KBM-7 (cell line): ENCODE data around the gene PADI3.
A peak's percentile ranks its signal among the peaks of the same experiment; 100 is the strongest.

Experiments used
- DNase-seq: peaks from one replicate; pipeline ENCODE4 v3.0.0-alpha.2; 2015
- in situ Hi-C: fragments of 300-500 bp; cut with MboI; formaldehyde crosslinking; loops from 2 replicates; pipeline ENCODE4 v1.14.3; 2020; ENCODE audit warnings: low sequenced_read_pairs, low pct_unique_long_range_greater_than_20kb, mixed read lengths

The PADI3 gene, protein sequence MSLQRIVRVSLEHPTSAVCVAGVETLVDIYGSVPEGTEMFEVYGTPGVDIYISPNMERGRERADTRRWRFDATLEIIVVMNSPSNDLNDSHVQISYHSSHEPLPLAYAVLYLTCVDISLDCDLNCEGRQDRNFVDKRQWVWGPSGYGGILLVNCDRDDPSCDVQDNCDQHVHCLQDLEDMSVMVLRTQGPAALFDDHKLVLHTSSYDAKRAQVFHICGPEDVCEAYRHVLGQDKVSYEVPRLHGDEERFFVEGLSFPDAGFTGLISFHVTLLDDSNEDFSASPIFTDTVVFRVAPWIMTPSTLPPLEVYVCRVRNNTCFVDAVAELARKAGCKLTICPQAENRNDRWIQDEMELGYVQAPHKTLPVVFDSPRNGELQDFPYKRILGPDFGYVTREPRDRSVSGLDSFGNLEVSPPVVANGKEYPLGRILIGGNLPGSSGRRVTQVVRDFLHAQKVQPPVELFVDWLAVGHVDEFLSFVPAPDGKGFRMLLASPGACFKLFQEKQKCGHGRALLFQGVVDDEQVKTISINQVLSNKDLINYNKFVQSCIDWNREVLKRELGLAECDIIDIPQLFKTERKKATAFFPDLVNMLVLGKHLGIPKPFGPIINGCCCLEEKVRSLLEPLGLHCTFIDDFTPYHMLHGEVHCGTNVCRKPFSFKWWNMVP

DNA sequence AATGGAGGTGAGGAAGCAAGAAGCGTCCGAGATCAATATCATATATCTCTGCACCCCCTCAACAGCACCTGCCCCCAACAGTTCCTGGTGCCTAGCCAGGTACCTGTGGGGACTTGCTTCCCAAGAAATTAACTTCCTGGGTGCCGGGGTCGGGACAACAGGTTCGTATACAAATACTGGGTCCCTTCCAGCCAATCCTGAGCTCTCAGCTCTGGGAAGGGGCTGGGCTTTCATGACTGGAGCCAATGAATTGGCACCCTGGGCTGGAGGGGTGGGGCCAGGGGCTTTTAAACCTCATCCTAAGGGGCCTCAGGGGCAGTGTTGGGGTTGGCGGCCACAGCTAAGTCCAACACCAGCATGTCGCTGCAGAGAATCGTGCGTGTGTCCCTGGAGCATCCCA is at the start of gene PADI3:
Gene PADI3, plus strand, starts transcription at position 318 of the 400 bp plus-strand sequence. Its CDS starts 40 bp downstream, at position 358.
- in situ Hi-C loops = no loop called here
- DNase-seq = no peak

DNA sequence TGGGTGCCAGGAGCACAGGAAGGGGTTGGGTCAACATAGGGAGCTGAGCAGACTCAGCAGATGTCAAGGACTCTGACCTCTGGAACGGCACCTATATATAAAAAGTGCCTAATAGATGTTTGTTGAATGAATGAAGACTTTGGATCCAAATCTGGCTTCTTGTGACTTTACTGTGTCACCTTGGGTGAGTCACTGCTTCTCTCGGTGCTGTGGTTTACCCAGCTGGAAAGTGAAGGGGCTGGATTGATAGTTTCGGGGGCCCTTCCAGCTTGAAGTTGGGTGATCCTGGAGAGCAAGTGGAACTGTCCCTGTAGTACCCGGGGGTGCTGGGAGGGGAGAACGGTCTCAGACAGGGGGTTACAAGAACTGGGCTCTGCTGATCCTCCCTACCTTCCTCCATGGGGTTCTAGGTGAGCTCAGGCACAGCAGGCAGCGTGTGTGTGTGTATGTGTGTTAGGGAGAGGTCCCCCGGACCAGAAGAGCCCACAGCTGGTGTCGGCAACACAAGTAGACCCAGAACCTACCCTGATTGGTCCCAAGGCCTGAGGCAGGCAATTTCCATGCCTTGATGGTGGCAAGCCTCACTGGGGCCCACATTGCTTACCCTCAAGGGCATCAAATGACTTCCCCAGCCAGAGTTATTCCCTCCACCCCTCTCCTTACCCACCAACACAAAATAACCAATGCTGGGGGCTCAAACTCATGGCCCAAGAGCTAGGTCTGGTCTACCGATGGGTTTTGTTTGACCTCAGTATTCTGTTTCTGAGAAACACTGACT is 49.4 kb upstream of the PADI3 start:
- DNase-seq = no peak
- in situ Hi-C loops = no loop called here

DNA sequence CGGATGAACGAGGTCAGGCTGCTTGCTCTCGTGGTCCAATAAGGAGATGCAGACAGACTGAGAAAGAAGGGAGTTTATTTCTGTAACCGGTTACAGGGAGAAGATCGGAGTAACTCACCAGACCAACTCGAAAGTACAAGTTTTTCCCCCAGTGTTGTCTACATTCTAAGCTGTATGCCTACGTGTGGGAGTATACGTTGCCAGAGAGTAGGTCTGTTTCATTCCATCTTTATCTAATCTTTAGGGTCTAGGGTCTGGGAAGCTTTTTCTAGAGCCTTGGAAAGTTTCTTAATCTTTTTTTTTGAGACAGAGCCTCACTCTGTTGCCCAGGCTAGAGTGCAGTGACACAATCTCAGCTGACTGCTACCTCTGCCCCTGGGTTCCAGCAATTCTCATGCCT is 48.7 kb upstream of the PADI3 start:
- DNase-seq = no peak
- in situ Hi-C loops = no loop called here

DNA sequence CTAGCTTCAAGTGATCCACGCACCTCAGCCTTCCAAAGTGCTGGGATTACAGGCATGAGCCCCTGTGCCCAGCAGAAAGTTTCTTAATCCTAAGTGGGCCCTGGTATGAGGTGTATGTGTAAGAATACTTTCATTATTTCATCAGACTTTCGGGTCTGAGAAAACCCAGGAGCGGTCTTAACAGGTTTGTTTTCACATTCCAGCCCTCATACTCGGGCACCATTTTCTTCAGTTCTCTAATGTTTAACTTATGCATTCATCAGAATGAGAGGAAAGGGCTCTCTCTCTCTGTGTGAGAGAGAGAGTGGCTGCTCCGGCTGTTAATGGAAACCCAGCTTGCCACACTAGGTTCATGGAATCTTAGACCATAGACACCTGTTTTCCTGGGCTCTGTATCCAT is 48.1 kb upstream of the PADI3 start:
- in situ Hi-C loops = no loop called here
- no peak for DNase-seq

DNA sequence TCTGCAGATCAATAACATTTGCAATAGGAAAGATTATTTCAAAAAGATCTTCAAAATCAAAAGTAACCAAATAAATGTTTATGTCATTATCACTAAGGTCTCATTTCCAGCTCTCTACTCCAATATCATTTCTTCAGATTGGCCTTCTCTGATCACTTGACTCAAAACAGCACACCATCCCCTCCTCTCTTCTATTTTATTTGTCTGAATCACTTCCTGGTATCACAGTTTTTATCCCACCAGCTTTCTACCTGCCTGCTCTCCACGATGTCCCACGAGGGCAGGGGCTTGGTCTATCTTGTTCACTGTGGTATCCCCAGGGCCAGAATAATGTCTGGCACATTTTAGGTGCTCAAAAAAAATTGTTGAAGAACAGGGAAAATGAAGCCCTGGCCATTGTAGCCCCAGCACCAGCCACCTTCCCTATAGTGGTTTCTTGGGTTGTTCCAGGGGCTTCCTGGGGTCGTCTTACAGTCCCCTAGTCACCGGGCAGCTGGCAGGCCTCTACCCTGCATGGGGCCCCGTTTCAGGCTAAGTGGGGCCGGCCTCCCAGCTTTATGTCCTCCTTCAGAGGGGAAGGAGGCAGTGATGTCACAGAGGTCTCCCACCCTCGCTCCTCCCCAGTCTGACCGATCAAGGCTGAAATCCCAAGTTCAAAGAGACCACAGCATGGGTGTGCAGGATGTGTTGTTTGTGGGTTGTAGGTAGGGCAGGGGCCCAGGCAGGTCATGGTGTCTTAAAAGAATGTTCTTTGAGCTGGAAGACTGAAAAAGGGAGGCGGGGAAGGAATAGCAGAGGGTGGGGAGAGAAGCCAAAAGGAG is 47.5 kb upstream of the PADI3 start:
- no peak for DNase-seq
- in situ Hi-C loops = no loop called here

DNA sequence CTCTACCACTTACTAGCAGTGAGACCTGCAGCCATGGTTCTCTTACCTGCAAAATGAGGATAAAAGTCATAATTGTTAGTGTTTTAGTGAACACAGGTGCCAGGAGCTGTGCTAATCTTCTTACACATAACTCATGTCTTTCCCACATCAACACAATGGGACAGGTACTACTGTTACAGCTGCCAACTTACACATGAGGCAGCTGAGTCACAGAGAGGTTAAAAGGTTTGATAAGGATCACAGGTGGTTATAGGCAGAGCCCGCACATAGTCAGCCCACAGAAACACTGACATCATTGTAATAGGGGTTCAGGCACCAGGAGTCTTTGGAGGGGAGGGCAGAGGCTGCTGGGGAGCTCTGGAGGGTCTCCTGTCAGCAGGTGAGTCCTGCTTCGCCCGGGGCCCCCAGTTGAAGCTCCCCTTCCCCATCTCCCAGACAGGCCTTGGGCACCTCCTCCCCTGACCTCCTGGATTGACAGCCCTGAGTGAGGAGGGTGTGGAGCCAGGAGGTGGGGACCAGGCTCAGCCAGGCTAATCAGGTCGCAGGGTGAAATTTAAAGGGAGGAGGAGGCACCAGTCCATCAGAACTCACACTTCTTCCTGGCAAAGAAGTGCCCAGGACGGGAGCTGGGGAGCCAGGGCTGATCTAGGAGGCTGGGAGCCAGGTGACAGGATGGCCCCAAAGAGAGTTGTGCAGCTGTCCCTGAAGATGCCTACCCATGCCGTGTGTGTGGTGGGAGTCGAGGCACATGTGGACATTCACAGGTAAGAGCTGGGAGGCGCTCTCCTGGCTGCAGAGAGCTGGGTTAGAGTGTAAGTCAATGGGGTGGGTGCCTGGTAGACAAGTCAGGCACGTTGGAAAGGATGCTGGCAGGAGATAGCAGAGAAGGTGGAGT is 44.1 kb upstream of the PADI3 start, which contains the start of gene PADI1:
Gene PADI1, plus strand, starts transcription at position 583 of the 895 bp plus-strand sequence. Its CDS starts 90 bp downstream, at position 673.
- DNase-seq = no peak
- in situ Hi-C loops = no loop called here

DNA sequence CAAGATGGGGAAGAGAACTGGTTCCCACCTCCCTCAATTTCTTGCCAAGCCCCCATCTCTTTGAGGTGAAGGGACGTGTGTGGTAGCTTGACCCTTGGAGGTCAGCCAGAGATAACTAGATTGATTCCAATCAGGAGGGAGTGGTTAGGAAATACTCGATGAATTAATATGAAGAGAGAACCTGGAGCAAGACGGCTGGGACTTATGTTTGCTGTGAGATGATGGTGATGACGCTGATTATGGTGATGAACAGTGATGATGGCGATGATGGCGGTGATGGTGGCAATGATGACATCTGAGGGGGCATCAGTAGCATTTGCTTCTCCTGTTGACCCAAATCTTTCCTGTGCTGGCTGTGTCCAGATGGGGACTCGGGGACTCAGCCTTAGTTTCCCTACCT is 43.2 kb upstream of the PADI3 start:
- in situ Hi-C loops = no loop called here
- DNase-seq = no peak

DNA sequence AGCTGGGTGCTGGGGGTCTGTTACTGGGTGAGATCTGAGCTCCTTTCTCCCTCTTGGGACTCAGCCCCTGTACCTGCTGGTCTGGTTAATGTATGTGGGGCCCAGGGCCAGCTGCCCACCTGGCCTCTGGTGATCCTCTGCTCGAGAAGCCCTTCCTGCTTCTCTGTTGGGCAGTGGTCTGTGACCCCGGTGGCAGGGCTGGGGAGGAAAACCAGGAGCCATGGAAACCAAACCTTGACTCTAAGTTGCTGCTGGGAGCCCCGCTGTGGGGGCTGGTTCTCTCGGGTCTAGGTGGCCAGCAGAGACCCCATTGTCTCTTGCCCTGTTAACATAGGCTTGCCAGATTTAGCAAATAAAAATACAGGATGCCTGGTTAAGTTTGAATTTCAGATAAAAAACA is 42.7 kb upstream of the PADI3 start:
- in situ Hi-C loops = no loop called here
- DNase-seq = no peak

DNA sequence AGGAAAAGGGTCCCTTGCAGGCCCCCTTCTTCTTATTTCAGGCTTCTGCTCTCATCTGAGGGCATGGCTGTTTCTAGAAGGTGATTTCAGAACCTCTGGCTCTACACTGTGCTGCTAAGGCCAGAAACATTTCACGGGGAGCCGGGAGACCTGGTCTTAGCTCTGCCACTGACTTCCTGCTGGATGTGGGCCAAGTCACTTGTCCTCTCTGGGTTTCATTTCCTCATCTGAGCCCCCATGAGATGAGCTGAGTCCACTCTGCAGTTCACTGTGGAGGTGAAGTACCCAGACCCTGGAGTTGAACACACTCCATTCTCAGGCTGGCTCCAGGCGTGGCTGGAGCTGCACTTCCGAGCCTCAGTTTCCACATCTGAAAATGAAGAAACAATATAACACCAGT is 41.9 kb upstream of the PADI3 start:
- peak; percentile 58 for DNase-seq
- in situ Hi-C loops = no loop called here

DNA sequence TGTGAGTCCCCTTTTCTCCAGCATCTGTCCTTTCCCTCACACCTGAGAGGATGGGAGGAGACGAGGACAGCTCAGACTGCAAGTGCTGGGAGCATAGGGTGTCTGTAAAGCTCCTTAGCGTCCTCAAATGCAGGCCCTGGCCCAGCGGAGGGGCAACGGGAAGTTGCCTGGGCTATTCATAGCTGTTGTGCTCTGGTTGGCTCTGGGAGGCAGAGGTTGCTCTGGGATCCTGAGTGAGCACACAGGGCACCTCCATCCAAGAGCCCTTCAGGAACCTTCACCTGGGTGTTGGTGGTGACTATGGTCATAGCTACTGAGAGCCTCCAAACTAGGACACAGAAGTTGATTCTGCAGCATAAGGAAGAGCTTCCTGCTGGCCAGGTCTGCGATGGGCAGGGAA is 41.4 kb upstream of the PADI3 start:
- in situ Hi-C loops = no loop called here
- peak; percentile 35 for DNase-seq

DNA sequence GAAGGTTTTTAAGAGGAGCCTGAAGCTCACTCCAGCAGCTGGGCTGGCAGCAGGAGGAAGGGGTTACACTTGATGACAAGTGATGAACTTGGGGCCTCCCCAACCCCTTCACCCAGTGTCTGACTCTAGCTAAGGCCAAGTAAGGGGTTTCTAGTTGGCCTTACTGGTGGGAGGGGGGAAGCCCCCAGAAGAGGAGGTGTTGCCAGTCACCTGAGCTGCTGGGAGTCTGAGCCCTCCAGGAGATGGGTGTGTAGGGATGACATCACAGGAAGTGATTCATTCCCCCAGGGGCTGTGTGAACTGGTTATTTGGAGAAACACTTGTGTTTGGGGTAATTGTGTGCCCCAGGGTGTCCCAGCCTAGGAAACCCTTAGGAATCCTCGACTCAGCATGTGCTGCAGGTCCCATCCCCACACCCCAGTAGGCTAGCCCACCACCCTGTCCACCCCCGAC is 40.9 kb upstream of the PADI3 start:
- peak; percentile 45 for DNase-seq
- in situ Hi-C loops = no loop called here

DNA sequence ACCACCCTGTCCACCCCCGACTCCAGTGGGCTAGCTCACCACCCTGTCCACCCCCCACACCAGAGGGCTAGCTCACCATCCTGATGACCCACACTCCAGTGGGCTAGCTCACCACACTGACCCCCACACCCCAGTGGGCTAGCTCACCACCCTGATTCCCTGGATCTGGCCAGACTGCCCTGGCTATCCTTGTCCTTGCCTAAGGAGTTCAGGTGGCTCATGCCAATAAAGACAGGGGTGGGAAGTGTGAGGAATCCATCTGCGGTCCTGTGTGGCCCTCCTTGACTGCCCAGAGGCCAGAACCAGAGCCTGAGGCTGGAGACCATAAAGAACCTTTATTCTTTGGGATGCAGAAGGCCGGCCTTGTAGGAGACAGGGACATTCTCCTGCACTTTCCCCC is 40.4 kb upstream of the PADI3 start:
- in situ Hi-C loops = no loop called here
- no peak for DNase-seq

DNA sequence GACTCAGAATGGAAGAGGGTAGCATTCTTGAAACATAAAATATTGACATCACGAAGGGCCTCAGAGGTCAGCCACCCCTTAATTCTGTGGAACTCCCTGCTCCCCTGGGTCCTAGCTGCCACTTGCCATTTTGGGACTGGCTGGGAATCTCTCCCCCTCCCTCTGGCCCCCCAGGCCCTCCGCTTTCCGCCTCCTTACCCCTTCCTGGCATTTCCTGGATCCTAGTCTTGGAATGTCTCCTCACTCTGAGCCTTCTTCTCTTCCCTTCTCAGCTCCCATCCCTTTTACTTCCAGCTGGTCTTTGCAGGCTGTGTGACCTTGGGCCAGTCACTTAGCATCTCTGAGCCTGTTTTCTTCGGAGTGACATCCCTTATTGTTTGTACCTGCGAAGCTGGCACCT is 39.5 kb upstream of the PADI3 start:
- in situ Hi-C loops = no loop called here
- no peak for DNase-seq

DNA sequence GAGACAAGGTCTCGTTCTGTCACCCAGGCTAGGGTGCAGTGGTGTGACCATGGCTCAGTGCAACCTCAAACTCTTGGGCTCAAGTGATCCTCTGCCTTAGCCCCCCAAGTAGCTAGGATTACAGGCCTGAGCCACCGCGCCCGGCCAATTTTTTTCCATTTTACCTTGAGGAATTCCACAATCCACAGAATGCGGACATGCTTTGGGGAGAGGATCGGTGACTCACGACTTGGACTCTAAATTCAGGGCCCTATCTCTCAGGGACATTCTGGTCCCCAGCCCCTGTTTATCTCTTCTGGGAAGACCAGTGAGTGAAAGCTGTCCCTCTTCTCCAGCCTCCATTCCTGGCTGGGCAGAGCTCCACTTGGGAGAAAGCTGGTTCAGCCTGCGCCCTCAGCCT is 38.7 kb upstream of the PADI3 start:
- in situ Hi-C loops = no loop called here
- DNase-seq = no peak

DNA sequence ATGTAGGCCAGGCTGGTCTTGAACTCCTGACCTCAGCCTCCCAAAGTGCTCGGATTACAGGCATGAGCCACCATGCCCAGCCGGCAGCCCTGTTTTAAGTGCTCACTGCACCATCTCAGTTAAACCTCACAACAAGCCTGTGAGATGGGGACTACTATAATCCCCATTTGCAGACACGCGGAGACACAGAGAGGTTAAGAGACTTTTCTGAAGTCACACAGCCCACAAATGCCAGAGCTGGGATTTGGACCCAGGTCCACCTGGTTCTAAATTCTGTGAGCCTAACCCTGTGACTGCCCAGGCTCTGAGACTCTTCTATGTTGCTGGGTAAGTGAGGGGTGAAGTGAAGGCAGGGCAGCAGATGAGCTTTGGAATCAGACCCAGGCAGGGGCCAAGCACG is 37.5 kb upstream of the PADI3 start:
- in situ Hi-C loops = no loop called here
- DNase-seq = no peak

DNA sequence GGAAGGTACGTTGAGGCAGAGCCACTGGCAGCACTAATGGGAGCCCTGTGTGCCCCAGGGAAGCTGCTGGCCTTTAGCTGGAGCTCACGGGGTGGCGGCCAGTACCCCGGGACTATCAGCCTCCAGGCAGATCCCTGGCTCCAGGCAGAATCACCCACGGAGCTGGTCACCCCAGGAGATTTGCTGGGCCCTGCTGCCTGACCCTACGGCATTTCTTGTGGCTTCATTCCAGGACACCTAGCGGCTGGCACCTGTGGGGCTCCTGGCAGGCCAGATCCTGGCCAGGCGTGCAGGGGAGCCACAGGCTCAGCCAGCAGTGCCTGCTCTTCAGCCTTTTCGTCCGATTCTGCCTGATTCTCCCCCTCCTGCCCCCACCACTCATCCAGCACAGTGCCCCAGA is 36.9 kb upstream of the PADI3 start:
- no peak for DNase-seq

DNA sequence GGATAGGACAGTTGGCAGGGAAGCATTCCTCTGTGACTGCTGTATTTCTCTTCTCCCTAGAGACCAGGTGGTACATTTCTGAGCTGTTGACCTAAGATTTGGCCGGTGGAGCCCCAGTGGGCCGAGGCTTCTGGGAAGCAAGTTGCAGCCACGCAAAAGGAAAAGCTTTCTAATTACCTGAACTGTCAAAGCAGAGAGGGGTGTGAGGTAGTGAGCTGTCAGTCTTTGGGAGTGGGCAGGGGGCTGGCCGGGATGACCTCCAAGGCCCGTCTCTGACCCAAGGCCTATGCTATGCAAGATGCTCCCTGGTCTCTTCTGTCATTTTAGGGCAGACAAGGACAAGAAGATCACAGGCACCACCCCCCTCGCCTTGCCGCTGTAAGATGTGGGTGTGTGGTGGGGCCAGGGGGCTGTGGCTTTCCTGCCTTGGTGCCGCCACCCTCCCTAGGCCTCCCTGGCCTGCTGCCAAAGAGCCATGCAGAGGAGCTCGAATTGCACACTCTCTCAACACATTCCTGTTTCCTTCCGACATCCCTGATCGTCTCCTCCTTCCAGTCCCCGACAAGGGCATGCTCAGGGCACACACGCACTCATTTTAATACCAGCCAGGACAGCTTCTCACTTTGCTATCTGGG is 36.3 kb upstream of the PADI3 start:
- DNase-seq = peak; percentile 94
- in situ Hi-C loops = no loop called here

More for the DNA sequence above, 36.9 kb upstream of the PADI3 start:
- in situ Hi-C loops = no loop called here
